Measurements from ENCODE around the gene CTCFL. TPM values are rescaled to one million over a fixed set of nuclear protein-coding genes. Genes with fewer than 3 reads are reported as not detected.

Gene CTCFL
- total and polyA plus RNA-seq, 10 donors, result 0.23 to 0.45 (median 0.26) TPM; not detected in 7

DNA sequence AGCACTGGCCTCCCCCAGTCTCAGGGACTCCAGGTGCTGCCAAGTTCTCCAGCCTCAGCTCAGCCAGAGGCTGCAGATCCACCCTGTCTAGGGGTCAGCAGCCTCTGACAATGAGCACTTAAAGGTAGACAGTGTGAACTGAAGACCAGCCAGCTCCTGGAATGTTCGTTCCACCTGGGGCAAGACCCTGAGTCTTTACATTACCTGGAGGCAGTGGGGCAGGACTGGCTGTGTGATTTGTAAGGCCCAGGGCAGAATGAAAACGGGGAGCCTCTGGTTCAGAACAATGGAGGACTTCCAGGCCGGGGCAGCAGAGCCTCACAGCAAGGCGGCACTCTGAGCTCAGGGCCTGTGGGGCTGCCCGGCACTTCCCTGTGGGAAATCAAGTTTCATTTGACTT, 65.0 kb downstream of the CTCFL start:
- no peak for TF ChIP-seq POLR2A (IDR thresholded peaks at IDR 0.05)
- TF ChIP-seq POLR2AphosphoS5 (IDR thresholded peaks at IDR 0.05), result no peak
- TF ChIP-seq, protein P1, sequence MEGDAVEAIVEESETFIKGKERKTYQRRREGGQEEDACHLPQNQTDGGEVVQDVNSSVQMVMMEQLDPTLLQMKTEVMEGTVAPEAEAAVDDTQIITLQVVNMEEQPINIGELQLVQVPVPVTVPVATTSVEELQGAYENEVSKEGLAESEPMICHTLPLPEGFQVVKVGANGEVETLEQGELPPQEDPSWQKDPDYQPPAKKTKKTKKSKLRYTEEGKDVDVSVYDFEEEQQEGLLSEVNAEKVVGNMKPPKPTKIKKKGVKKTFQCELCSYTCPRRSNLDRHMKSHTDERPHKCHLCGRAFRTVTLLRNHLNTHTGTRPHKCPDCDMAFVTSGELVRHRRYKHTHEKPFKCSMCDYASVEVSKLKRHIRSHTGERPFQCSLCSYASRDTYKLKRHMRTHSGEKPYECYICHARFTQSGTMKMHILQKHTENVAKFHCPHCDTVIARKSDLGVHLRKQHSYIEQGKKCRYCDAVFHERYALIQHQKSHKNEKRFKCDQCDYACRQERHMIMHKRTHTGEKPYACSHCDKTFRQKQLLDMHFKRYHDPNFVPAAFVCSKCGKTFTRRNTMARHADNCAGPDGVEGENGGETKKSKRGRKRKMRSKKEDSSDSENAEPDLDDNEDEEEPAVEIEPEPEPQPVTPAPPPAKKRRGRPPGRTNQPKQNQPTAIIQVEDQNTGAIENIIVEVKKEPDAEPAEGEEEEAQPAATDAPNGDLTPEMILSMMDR (IDR thresholded peaks at IDR 0.05 in 8 of 11, conservative IDR thresholded peaks at IDR 0.05 in 3 of 11), result no peak
- Histone ChIP-seq H3K27me3 (replicated peaks in 1 of 7) (no peaks in the 10 kb centered on the region), H3K4me3 (no peak overlapping the region), H3K27ac (peak overlapping the region in 4 of 8 donors; percentile 38 to 78 (median 63)), H3K4me1 (peaks cover 11 to 70% (median 39%) of the 10 kb centered on the region in 6 donors), H3K36me3 (no peaks in the 10 kb centered on the region), H3K9me3 (no peaks in the 10 kb centered on the region)
- DNase-seq, result no peak
- intact Hi-C loops (cut with DNase I; ENCODE audit: low total_unique reads), result no loop called here
- 79 to 94% (median 88%) methylated on average over 4 to 5 of the region's 5 CpGs for WGBS, 5 donors

DNA sequence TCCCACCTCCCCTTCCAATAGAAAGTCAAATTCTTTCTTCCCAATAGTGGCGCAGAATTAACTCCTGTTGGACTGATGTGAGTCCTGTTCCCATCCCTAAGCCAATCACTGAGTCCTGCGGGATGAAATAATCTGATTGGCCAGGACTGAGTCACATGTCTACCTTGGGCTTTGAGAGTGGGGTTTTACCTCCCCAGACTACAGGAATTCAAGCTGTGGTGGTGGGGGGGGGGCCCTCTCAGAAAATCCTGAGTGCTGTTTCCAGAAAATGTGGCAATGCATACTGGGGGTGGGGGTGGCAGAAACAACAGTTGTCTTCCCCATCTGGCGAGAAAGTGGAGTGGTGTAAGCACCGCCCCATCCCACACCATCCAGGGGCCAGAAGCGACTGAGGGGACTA, 65.7 kb downstream of the CTCFL start:
- intact Hi-C loops (cut with DNase I; ENCODE audit: low total_unique reads), result no loop called here
- Histone ChIP-seq H3K27me3 (replicated peaks in 1 of 7) (no peaks in the 10 kb centered on the region), H3K9me3 (no peaks in the 10 kb centered on the region), H3K4me3 (no peak overlapping the region), H3K36me3 (no peaks in the 10 kb centered on the region), H3K4me1 (peaks cover 11 to 69% (median 34%) of the 10 kb centered on the region in 6 donors), H3K27ac (peak overlapping the region in 2 of 8 donors; percentile 75 to 78)
- TF ChIP-seq POLR2AphosphoS5 (IDR thresholded peaks at IDR 0.05) (no peak), POLR2A (IDR thresholded peaks at IDR 0.05) (no peak)
- TF ChIP-seq, protein P1 (IDR thresholded peaks at IDR 0.05 in 8 of 11, conservative IDR thresholded peaks at IDR 0.05 in 3 of 11), result no peak
- DNase-seq, result no peak
- 63 to 89% (median 78%) methylated on average over 5 of the region's 5 CpGs for WGBS, 5 donors

DNA sequence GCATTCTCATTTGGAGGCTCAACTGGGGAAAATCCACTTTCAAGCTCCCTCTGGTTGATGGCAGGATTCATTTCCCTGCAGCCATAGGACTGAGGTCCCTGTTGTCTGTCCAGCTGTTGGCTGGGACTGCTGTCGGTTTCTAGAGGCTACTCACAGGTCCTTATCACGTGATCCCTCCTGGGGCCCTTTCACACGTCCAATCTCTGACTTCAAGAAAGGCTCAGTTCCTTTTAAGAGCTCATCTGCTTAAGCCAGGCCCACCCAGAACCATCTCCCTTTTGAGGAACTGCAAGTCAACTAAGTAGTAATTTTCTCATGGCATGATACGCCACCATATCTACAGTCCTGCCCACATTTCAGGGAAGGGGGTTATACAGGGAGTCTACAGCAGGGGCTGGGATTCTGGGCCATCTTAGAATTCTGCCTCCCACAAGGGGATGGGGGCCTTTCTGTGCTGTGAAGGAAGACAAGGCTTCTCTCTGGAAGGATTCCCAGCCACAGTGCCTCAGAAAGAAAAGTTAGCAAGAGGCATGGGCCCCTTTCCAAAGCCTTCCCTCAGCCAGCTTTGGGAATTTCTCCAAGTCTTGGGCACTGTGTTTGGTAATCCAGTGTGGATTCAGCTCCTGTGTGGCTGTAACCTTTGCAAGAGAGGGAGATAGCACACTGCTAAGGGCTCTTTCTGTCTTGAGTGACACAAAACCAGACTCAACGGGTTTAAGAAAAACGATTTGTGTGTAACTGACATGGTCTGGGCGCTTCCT, 66.4 kb downstream of the CTCFL start:
- TF ChIP-seq, protein P1 (IDR thresholded peaks at IDR 0.05 in 8 of 11, conservative IDR thresholded peaks at IDR 0.05 in 3 of 11), result no peak
- TF ChIP-seq POLR2AphosphoS5 (IDR thresholded peaks at IDR 0.05), result no peak
- TF ChIP-seq POLR2A (IDR thresholded peaks at IDR 0.05), result no peak
- H3K27me3 ChIP-seq (replicated peaks in 1 of 7), result no peaks in the 10 kb centered on the region
- intact Hi-C loops (cut with DNase I; ENCODE audit: low total_unique reads), result no loop called here
- no peaks in the 10 kb centered on the region for H3K9me3 ChIP-seq
- no peak for DNase-seq
- peak overlapping the region in 2 of 8 donors; percentile 75 to 78 for H3K27ac ChIP-seq
- no peaks in the 10 kb centered on the region for H3K36me3 ChIP-seq
- 61 to 70% (median 64%) methylated on average over 7 of the region's 7 CpGs for WGBS, 5 donors
- H3K4me1 ChIP-seq, result peaks cover 6 to 62% (median 27%) of the 10 kb centered on the region in 6 donors
- H3K4me3 ChIP-seq, result no peak overlapping the region

DNA sequence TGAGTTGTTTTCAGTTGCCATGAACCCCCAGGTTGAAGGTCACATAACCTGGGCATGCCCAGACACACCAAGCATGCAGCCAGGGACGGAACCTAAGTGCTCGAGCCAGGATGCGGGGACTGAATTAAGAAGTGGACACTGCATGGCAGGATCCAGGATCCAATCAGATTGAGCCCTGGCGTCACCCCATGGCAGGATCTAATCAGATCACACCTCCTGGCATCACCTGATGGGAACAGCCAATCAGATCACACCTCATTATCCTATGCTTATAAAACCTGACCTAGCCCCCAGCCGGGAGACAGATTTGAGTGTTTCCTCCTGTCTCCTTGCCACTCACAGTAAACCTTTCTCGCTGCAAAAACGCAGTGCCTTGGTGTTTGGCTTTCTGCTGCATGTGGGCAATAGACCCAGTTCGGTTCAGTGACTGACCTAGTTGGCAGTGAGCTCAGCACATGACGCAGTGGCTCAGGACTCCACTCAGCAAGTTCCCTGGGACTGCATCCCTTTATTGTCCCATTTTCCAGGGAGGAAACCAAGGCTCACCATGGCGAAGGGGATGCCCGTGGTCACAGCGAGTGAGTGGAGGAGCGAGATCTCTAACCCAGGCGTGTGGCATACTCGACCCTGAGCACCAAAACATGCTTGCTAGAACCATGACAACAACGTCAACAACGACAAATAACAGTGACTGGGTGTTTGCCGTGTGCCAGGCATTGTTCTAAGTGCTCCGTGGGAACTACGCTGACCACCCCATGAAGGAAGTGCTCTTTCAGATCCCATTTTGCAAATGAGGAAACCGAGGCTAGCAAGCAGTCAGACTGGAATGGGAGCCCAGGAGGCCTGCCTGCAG, 67.5 kb downstream of the CTCFL start:
- no peaks in the 10 kb centered on the region for H3K36me3 ChIP-seq
- H3K4me3 ChIP-seq, result no peak overlapping the region
- no peak for DNase-seq
- no peaks in the 10 kb centered on the region for H3K9me3 ChIP-seq
- TF ChIP-seq POLR2A (IDR thresholded peaks at IDR 0.05), result no peak
- no peak for TF ChIP-seq POLR2AphosphoS5 (IDR thresholded peaks at IDR 0.05)
- TF ChIP-seq, protein P1 (IDR thresholded peaks at IDR 0.05 in 8 of 11, conservative IDR thresholded peaks at IDR 0.05 in 3 of 11), result no peak
- peaks cover 6 to 58% (median 25%) of the 10 kb centered on the region in 6 donors for H3K4me1 ChIP-seq
- H3K27me3 ChIP-seq (replicated peaks in 1 of 7), result no peaks in the 10 kb centered on the region
- intact Hi-C loops (cut with DNase I; ENCODE audit: low total_unique reads), result no loop called here
- H3K27ac ChIP-seq, result no peak overlapping the region
- 82 to 90% (median 87%) methylated on average over 21 of the region's 21 CpGs for WGBS, 5 donors

Measured in spleen (tissue), 11 donors.